ENCODE data around the gene ANXA2R. TPM values are rescaled to one million over a fixed set of nuclear protein-coding genes. Genes with fewer than 3 reads are reported as not detected.

ANXA2R gene
- total and polyA plus RNA-seq, 2 of the 13 experiments (the other 11 are each of a cell fraction or from before 2014, with no cell fraction given), result 0.95 to 1.3 TPM

DNA sequence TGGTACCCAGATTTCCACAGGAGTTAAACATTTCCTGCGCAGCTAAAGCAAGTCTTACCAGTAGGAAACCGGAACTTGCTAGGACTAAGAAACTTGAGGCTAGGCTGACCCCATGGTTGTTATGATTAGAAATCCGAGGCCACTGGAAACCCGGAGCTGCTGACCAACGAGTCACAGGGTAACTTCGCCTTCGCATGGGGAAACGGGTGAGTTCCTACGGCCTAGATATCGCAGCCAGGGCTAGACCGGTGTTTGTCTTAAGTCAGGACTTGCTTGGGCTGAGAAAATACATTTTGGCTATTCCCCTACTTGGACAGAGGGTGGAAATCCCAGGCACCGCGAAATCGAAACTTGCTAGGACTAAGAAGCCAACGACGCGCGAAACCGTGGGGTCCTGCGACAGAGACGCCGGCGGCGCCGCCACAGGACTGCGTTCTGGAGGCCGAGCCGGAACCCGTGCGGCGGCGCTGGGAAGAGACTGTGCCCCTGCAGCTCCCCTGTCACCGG is 1.6 kb upstream of the ANXA2R start (continued):
- no peak for TF ChIP-seq ZNF280B (CRISPR knock-in tag; IDR thresholded peaks at IDR 0.05; ENCODE audit: borderline replicate concordance)
- no peak for TF ChIP-seq NFKB2 (CRISPR knock-in tag; IDR thresholded peaks at IDR 0.05; ENCODE audit: borderline replicate concordance)
- peak; percentile 55; the same call in 1 of the 2 replicates for TF ChIP-seq ZNF430 (CRISPR knock-in tag; IDR thresholded peaks at IDR 0.05)
- no peak for TF ChIP-seq THRA (CRISPR knock-in tag; IDR thresholded peaks at IDR 0.05; ENCODE audit: borderline replicate concordance)
- peak; percentile 20; the same call in 1 of the 2 replicates for TF ChIP-seq KMT2B (CRISPR knock-in tag; IDR thresholded peaks at IDR 0.05)
- peak; percentile 27; the same call in 1 of the 2 replicates for TF ChIP-seq CCDC6 (CRISPR knock-in tag; IDR thresholded peaks at IDR 0.05)
- TF ChIP-seq NPAS2 (CRISPR knock-in tag; IDR thresholded peaks at IDR 0.05; ENCODE audit: borderline replicate concordance), result no peak
- TF ChIP-seq, protein P1, sequence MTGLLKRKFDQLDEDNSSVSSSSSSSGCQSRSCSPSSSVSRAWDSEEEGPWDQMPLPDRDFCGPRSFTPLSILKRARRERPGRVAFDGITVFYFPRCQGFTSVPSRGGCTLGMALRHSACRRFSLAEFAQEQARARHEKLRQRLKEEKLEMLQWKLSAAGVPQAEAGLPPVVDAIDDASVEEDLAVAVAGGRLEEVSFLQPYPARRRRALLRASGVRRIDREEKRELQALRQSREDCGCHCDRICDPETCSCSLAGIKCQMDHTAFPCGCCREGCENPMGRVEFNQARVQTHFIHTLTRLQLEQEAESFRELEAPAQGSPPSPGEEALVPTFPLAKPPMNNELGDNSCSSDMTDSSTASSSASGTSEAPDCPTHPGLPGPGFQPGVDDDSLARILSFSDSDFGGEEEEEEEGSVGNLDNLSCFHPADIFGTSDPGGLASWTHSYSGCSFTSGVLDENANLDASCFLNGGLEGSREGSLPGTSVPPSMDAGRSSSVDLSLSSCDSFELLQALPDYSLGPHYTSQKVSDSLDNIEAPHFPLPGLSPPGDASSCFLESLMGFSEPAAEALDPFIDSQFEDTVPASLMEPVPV (CRISPR knock-in tag; IDR thresholded peaks at IDR 0.05), result no peak
- peak; percentile 3; the same call in 1 of the 2 replicates for TF ChIP-seq FOSL2 (CRISPR knock-in tag; IDR thresholded peaks at IDR 0.05)
- TF ChIP-seq PLRG1 (conservative IDR thresholded peaks at IDR 0.05), result no peak
- TF ChIP-seq XRCC5 (optimal IDR thresholded peaks at IDR 0.05; ENCODE audit: low read length), result peak; percentile 7
- no peak for TF ChIP-seq SCMH1 (CRISPR knock-in tag; IDR thresholded peaks at IDR 0.05; ENCODE audit: borderline replicate concordance)
- no peak for TF ChIP-seq PRDM15 (CRISPR knock-in tag; IDR thresholded peaks at IDR 0.05)
- TF ChIP-seq ETV5 (CRISPR knock-in tag; IDR thresholded peaks at IDR 0.05; ENCODE audit: borderline replicate concordance), result no peak
- TF ChIP-seq ZNF30 (CRISPR knock-in tag; IDR thresholded peaks at IDR 0.05), result no peak
- no peak for TF ChIP-seq ZNF816 (CRISPR knock-in tag; IDR thresholded peaks at IDR 0.05; ENCODE audit: borderline replicate concordance)
- TF ChIP-seq RAD51 (IDR thresholded peaks at IDR 0.05; ENCODE audit: borderline replicate concordance), result no peak
- TF ChIP-seq, protein P2, sequence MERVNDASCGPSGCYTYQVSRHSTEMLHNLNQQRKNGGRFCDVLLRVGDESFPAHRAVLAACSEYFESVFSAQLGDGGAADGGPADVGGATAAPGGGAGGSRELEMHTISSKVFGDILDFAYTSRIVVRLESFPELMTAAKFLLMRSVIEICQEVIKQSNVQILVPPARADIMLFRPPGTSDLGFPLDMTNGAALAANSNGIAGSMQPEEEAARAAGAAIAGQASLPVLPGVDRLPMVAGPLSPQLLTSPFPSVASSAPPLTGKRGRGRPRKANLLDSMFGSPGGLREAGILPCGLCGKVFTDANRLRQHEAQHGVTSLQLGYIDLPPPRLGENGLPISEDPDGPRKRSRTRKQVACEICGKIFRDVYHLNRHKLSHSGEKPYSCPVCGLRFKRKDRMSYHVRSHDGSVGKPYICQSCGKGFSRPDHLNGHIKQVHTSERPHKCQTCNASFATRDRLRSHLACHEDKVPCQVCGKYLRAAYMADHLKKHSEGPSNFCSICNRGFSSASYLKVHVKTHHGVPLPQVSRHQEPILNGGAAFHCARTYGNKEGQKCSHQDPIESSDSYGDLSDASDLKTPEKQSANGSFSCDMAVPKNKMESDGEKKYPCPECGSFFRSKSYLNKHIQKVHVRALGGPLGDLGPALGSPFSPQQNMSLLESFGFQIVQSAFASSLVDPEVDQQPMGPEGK (CRISPR knock-in tag; IDR thresholded peaks at IDR 0.05), result peak; percentile 12; the same call in 1 of the 2 replicates
- no peak for TF ChIP-seq GPN1 (CRISPR knock-in tag; IDR thresholded peaks at IDR 0.05; ENCODE audit: borderline replicate concordance)
